ENCODE results near the gene MTA3. TPM values are rescaled to one million over a fixed set of nuclear protein-coding genes. Genes with fewer than 3 reads are reported as not detected.

MTA3 gene
- total and polyA plus RNA-seq, 2 donors (not counting 3 experiments of a cell fraction or from before 2014, with no cell fraction given), result 36.3 to 53.3 TPM

DNA sequence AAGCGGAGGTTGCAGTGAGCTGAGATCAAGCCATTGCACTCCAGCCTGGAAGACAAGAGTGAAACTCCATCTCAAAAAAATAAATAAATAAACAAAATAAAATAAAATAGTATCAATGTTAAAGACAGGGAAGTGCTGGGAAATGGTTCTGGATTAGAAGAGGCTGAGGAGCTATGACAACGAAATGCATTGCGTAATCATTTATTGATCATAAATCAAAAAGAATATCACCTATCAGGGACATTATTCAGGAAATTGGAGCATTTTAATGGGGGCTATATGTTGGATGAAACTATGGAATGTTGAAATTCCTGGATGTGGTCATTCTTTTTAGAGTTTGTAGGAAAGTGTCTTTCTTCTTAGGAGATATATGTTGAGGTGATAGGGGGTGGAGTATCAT lies 30.9 kb upstream of the MTA3 start:
- no peak overlapping the region for H3K27ac ChIP-seq (ENCODE audit: insufficient read depth, low read depth, low read length)
- H2AFZ ChIP-seq (ENCODE audit: low read depth, low read length), result no peak overlapping the region
- H3K36me3 ChIP-seq (ENCODE audit: control insufficient read depth in 2 of 2, extremely low read depth in 1 of 2, insufficient read depth in 2 of 2, low read length in 2 of 2), result no peaks in the 10 kb centered on the region
- TF ChIP-seq CTCF (IDR thresholded peaks at IDR 0.05; ENCODE audit: extremely low read depth in 1 of 2, insufficient read depth in 1 of 2, low read depth in 1 of 2, low read length in 2 of 2), result no peak
- no peak for TF ChIP-seq MAX (IDR thresholded peaks at IDR 0.05; ENCODE audit: insufficient read depth, insufficient read length)
- no peak for TF ChIP-seq GATA2 (IDR thresholded peaks at IDR 0.05; ENCODE audit: insufficient read depth, insufficient read length, low read depth, low read length)
- TF ChIP-seq POLR2A (IDR thresholded peaks at IDR 0.05; ENCODE audit: low read depth, low read length), result no peak
- TF ChIP-seq MYC (IDR thresholded peaks at IDR 0.05; ENCODE audit: low read depth, low read length), result no peak
- no peak for TF ChIP-seq POLR2AphosphoS5 (IDR thresholded peaks at IDR 0.05; ENCODE audit: insufficient read depth, low read depth, low read length)
- TF ChIP-seq EZH2 (IDR thresholded peaks at IDR 0.05; ENCODE audit: borderline replicate concordance, low read depth, low read length, severe bottlenecking), result no peak
- TF ChIP-seq FOS (IDR thresholded peaks at IDR 0.05; ENCODE audit: borderline replicate concordance, insufficient read depth, low read length), result no peak
- TF ChIP-seq JUN (IDR thresholded peaks at IDR 0.05; ENCODE audit: borderline replicate concordance, insufficient read depth, insufficient read length, low read depth), result no peak
- no peaks in the 10 kb centered on the region for H3K27me3 ChIP-seq (ENCODE audit: control insufficient read depth in 2 of 2, insufficient read depth in 2 of 2, low read length in 2 of 2)
- ChIA-PET CTCF (no interaction called here), POLR2A (no interaction called here)
- FAIRE-seq (no peak), DNase-seq (ENCODE audit: low read depth, low spot score) (no peak)
- dilution Hi-C loops (cut with MboI; ENCODE audit: extremely low pct_ligation_motif_present, low sequenced_read_pairs), result no loop called here
- no peaks in the 10 kb centered on the region for H3K9me3 ChIP-seq (replicated peaks; ENCODE audit: control insufficient read depth, insufficient read depth, low read length)
- H3K9ac ChIP-seq (replicated peaks; ENCODE audit: extremely low read depth, insufficient read depth, low read length), result no peak overlapping the region
- no peak overlapping the region for H3K4me3 ChIP-seq (replicated peaks in 1 of 3; ENCODE audit: insufficient read depth in 1 of 3, low read depth in 1 of 3, low read length in 3 of 3)
- no peaks in the 10 kb centered on the region for H3K79me2 ChIP-seq (ENCODE audit: control insufficient read depth, insufficient read depth, low read length)
- H3K4me1 ChIP-seq (ENCODE audit: control insufficient read depth, extremely low read depth, insufficient read depth, low read length), result peaks cover 4% of the 10 kb centered on the region
- BruUV-seq (replicated peaks), result no TSS peak
- H4K20me1 ChIP-seq (replicated peaks; ENCODE audit: control insufficient read depth, extremely low read depth, insufficient read depth, low read length), result no peaks in the 10 kb centered on the region
- no peak overlapping the region for H3K4me2 ChIP-seq (ENCODE audit: insufficient read depth, low read length)
- no peaks in the 10 kb centered on the region for H3K9me1 ChIP-seq (replicated peaks; ENCODE audit: control insufficient read depth, extremely low read depth, insufficient read depth, low read length)
- intact Hi-C loops (cut with micrococcal nuclease), result no loop called here

Data from endothelial cell of umbilical vein (primary cell).